Measurements from ENCODE around the gene CD8A. TPM values are rescaled to one million over a fixed set of nuclear protein-coding genes. Genes with fewer than 3 reads are reported as not detected.

The CD8A gene
- total RNA-seq, 1 experiment from 2014 or later: not detected

GRCh38 chr2:86758405-86758804 lies 32.3 kb downstream of the CD8A start:
- TF ChIP-seq CTCF (IDR thresholded peaks at IDR 0.05; ENCODE audit: unreplicated experiment): no peak

GRCh38 chr2:86753606-86754005 lies 37.1 kb downstream of the CD8A start:
- Mint-ChIP-seq H3K27me3 (ENCODE audit: insufficient read depth, unreplicated experiment) (no peaks in the 10 kb centered on the region), H3K9me3 (ENCODE audit: unreplicated experiment) (peaks cover 8% of the 10 kb centered on the region), H3K4me1 (ENCODE audit: insufficient read depth, unreplicated experiment) (no peaks in the 10 kb centered on the region), H3K4me3 (ENCODE audit: unreplicated experiment) (no peak overlapping the region), H3K27ac (ENCODE audit: low read depth, unreplicated experiment) (no peak overlapping the region), H3K36me3 (ENCODE audit: insufficient read depth, unreplicated experiment) (peaks cover 57% of the 10 kb centered on the region)
- TF ChIP-seq CTCF (IDR thresholded peaks at IDR 0.05; ENCODE audit: unreplicated experiment): no peak
- ChIA-PET POLR2A (interaction anchor here (1.0 to 1.5 kb wide), 2 partner anchors 9 to 249 kb away, joined by 3 to 4 read pairs; no protein-coding TSS in a partner anchor), CTCF (interaction anchor here (1.5 to 3.8 kb wide), 3 partner anchors 10 to 54 kb away, joined by 4 to 50 read pairs (median 8); no protein-coding TSS in a partner anchor)
- intact Hi-C loops (cut with micrococcal nuclease): no loop called here
- DNase-seq (ENCODE audit: unreplicated experiment): no peak
- BruUV-seq (replicated peaks): no TSS peak

More at GRCh38 chr2:86758405-86758804, 32.3 kb downstream of the CD8A start:
- intact Hi-C loops (cut with micrococcal nuclease): no loop called here
- Mint-ChIP-seq H3K4me3 (ENCODE audit: unreplicated experiment) (no peak overlapping the region), H3K36me3 (ENCODE audit: insufficient read depth, unreplicated experiment) (peaks cover 39% of the 10 kb centered on the region), H3K4me1 (ENCODE audit: insufficient read depth, unreplicated experiment) (no peaks in the 10 kb centered on the region), H3K27ac (ENCODE audit: low read depth, unreplicated experiment) (no peak overlapping the region), H3K27me3 (ENCODE audit: insufficient read depth, unreplicated experiment) (no peaks in the 10 kb centered on the region), H3K9me3 (ENCODE audit: unreplicated experiment) (no peaks in the 10 kb centered on the region)
- BruUV-seq (replicated peaks): no TSS peak
- DNase-seq (ENCODE audit: unreplicated experiment): no peak
- POLR2A ChIA-PET: no interaction called here
- CTCF ChIA-PET: no interaction called here

GRCh38 chr2:86752934-86753333 lies 37.8 kb downstream of the CD8A start:
- BruUV-seq (replicated peaks): no TSS peak
- DNase-seq (ENCODE audit: unreplicated experiment): no peak
- POLR2A ChIA-PET: interaction anchor here (1.5 kb wide), 1 partner anchor 10 kb away, joined by 4 read pairs; no protein-coding TSS in a partner anchor
- no peak for TF ChIP-seq CTCF (IDR thresholded peaks at IDR 0.05; ENCODE audit: unreplicated experiment)
- Mint-ChIP-seq H3K27ac (ENCODE audit: low read depth, unreplicated experiment) (no peak overlapping the region), H3K4me1 (ENCODE audit: insufficient read depth, unreplicated experiment) (peaks cover under 1% of the 10 kb centered on the region), H3K9me3 (ENCODE audit: unreplicated experiment) (peaks cover 8% of the 10 kb centered on the region), H3K36me3 (ENCODE audit: insufficient read depth, unreplicated experiment) (peaks cover 57% of the 10 kb centered on the region), H3K27me3 (ENCODE audit: insufficient read depth, unreplicated experiment) (no peaks in the 10 kb centered on the region), H3K4me3 (ENCODE audit: unreplicated experiment) (no peak overlapping the region)
- intact Hi-C loops (cut with micrococcal nuclease): no loop called here
- CTCF ChIA-PET: interaction anchor here (1.9 to 3.8 kb wide), 2 partner anchors 11 to 55 kb away, joined by 8 to 50 read pairs; no protein-coding TSS in a partner anchor

- H3K4me3 Mint-ChIP-seq (ENCODE audit: unreplicated experiment): no peak overlapping the region
- peaks cover 56% of the 10 kb centered on the region for H3K36me3 Mint-ChIP-seq (ENCODE audit: insufficient read depth, unreplicated experiment)
- no TSS peak for BruUV-seq (replicated peaks)
- peaks cover 8% of the 10 kb centered on the region for H3K9me3 Mint-ChIP-seq (ENCODE audit: unreplicated experiment)
- H3K27ac Mint-ChIP-seq (ENCODE audit: low read depth, unreplicated experiment): no peak overlapping the region
- CTCF ChIA-PET: interaction anchor here (0.5 to 3.8 kb wide), 2 partner anchors 12 to 337 kb away, joined by 3 to 50 read pairs; no protein-coding TSS in a partner anchor
- DNase-seq (ENCODE audit: unreplicated experiment): no peak
- POLR2A ChIA-PET: no interaction called here
- peaks cover 12% of the 10 kb centered on the region for H3K4me1 Mint-ChIP-seq (ENCODE audit: insufficient read depth, unreplicated experiment)
- TF ChIP-seq CTCF (IDR thresholded peaks at IDR 0.05; ENCODE audit: unreplicated experiment): no peak
- intact Hi-C loops (cut with micrococcal nuclease): no loop called here
- H3K27me3 Mint-ChIP-seq (ENCODE audit: insufficient read depth, unreplicated experiment): no peaks in the 10 kb centered on the region
These were observed 38.9 kb downstream of the CD8A start for GRCh38 chr2:86751778-86752177.
